IMR-90 (cell line): ENCODE data around the gene CCNDBP1. TPM values are rescaled to one million over a fixed set of nuclear protein-coding genes. Genes with fewer than 3 reads are reported as not detected.

Experiments used
- ATAC-seq: fragments of 200-7000 bp; cut with Tn5 transposase; 2 replicates; pipeline ENCODE4 v1.9.1; 2020; ENCODE audit warnings: low read depth, mild to moderate bottlenecking, moderate library complexity
- BruUV-seq: library from RNA; stranded (reverse); fragments of 400-500 nt; replicated peaks from 2 replicates; lab custom pipeline; 2021; lab: Mats Ljungman, UMichigan
- CTCF ChIA-PET: fragments of 300-600 bp; formaldehyde crosslinking; extraction: SDS; loops from one replicate; lab custom pipeline; 2021; ENCODE audit warnings: antibody characterized with exemption; lab: Yijun Ruan, JAX
- POLR2A ChIA-PET: fragments of 300-600 bp; sonication (Branson Sonifier 250); formaldehyde crosslinking; loops from one replicate; lab custom pipeline; 2022; ENCODE audit warnings: antibody characterized with exemption; ENCODE audit not compliant: unreplicated experiment; lab: Charles Lee
- DNase-seq: peaks from one replicate; pipeline ENCODE4 v3.0.0; 2013
- H2AFZ ChIP-seq: replicated peaks from 2 replicates; pipeline ENCODE3; 2013; ENCODE audit warnings: low read length, mild to moderate bottlenecking; ENCODE audit not compliant: poor library complexity
- H2AK5ac ChIP-seq: 2 replicates; pipeline ENCODE4 v1.6.1; 2013; ENCODE audit warnings: low read depth, low read length, inconsistent platforms
- H2AK9ac ChIP-seq: replicated peaks from 2 replicates; pipeline ENCODE3; 2013; ENCODE audit warnings: mild to moderate bottlenecking, low read depth, low read length, moderate library complexity; ENCODE audit not compliant: poor library complexity
- H2BK120ac ChIP-seq: 2 replicates; pipeline ENCODE4 v1.6.1; 2013; ENCODE audit warnings: low read depth, low read length, inconsistent platforms
- H2BK15ac ChIP-seq: 3 replicates; pipeline ENCODE4 v1.6.1; 2013; ENCODE audit warnings: low read depth, low read length, inconsistent platforms
- H2BK20ac ChIP-seq: 2 replicates; pipeline ENCODE4 v1.6.1; 2013; ENCODE audit warnings: low read depth, mild to moderate bottlenecking, inconsistent platforms, low read length, moderate library complexity
- H2BK5ac ChIP-seq: 2 replicates; pipeline ENCODE4 v1.6.1; 2013; ENCODE audit warnings: mild to moderate bottlenecking, low read depth, low read length, inconsistent platforms; ENCODE audit not compliant: poor library complexity, severe bottlenecking
- H3K14ac ChIP-seq: replicated peaks from 2 replicates; pipeline ENCODE4 v1.6.1; 2013; ENCODE audit warnings: low read depth, low read length, inconsistent platforms
- H3K18ac ChIP-seq: 2 replicates; pipeline ENCODE4 v1.6.1; 2013; ENCODE audit warnings: low read depth, low read length, control low read depth
- H3K23ac ChIP-seq: 2 replicates; pipeline ENCODE4 v1.6.1; 2013; ENCODE audit warnings: low read depth, low read length, inconsistent platforms
- H3K27ac ChIP-seq: 2 replicates; pipeline ENCODE4 v1.5.1; 2013; ENCODE audit warnings: mild to moderate bottlenecking, control low read depth, low read length; ENCODE audit not compliant: insufficient read depth
- H3K27me3 ChIP-seq: 2 replicates; pipeline ENCODE4 v1.6.1; 2013; ENCODE audit warnings: low read length; ENCODE audit not compliant: control insufficient read depth, insufficient read depth
- H3K36me3 ChIP-seq: 2 replicates; pipeline ENCODE4 v1.6.1; 2013; ENCODE audit warnings: low read length, mixed read lengths; ENCODE audit not compliant: control insufficient read depth, insufficient read depth
- H3K4ac ChIP-seq: 2 replicates; pipeline ENCODE4 v1.6.1; 2013; ENCODE audit warnings: low read depth, low read length, inconsistent platforms
- H3K4me1 ChIP-seq: 2 replicates; pipeline ENCODE4 v1.6.1; 2013; ENCODE audit warnings: low read length, mixed read lengths; ENCODE audit not compliant: control insufficient read depth, insufficient read depth
- H3K4me2 ChIP-seq: 2 replicates; pipeline ENCODE4 v1.6.1; 2013; ENCODE audit warnings: low read depth, mild to moderate bottlenecking, control low read depth, low read length, moderate library complexity
- H3K4me3 ChIP-seq: 2 replicates; pipeline ENCODE4 v1.5.1; 2013; ENCODE audit warnings: low read depth, mild to moderate bottlenecking, control low read depth, low read length, moderate library complexity; ENCODE audit not compliant: insufficient read depth
- H3K56ac ChIP-seq: 2 replicates; pipeline ENCODE4 v1.6.1; 2013; ENCODE audit warnings: low read length, inconsistent platforms; ENCODE audit not compliant: insufficient read depth; ENCODE audit errors: extremely low read depth
- H3K79me1 ChIP-seq, 2 experiments: 2 replicates each; pipeline ENCODE4 v1.6.1; 2013; ENCODE audit warnings: low read length in 2 of 2, inconsistent platforms in 1 of 2, low read depth in 1 of 2
- H3K9ac ChIP-seq: 2 replicates; pipeline ENCODE4 v1.6.1; 2013; ENCODE audit warnings: low read depth, low read length, control low read depth
- H3K9me1 ChIP-seq: 2 replicates; pipeline ENCODE4 v1.6.1; 2013; ENCODE audit warnings: low read length, inconsistent platforms; ENCODE audit not compliant: insufficient read depth
- H3K9me3 ChIP-seq: 2 replicates; pipeline ENCODE4 v1.6.1; 2013; ENCODE audit warnings: low read length; ENCODE audit not compliant: control insufficient read depth, insufficient read depth
- H4K20me1 ChIP-seq: 2 replicates; pipeline ENCODE4 v1.6.1; 2013; ENCODE audit warnings: low read length, inconsistent platforms; ENCODE audit not compliant: insufficient read depth
- H4K5ac ChIP-seq: 2 replicates; pipeline ENCODE4 v1.6.1; 2013; ENCODE audit warnings: mild to moderate bottlenecking, low read depth, low read length, control low read depth
- H4K8ac ChIP-seq, 2 experiments: 2 replicates each; pipeline ENCODE4 v1.6.1; 2013; ENCODE audit warnings: low read depth in 2 of 2, low read length in 2 of 2, control low read depth in 1 of 2, inconsistent platforms in 1 of 2
- H4K91ac ChIP-seq: 2 replicates; pipeline ENCODE4 v1.6.1; 2013; ENCODE audit warnings: low read depth, low read length, inconsistent platforms; ENCODE audit not compliant: insufficient read depth
- BHLHE40 ChIP-seq: fragments of 150-350 bp; IDR thresholded peaks from 2 replicates; pipeline ENCODE4 v1.6.1; 2016; ENCODE audit warnings: mild to moderate bottlenecking, low read depth, low read length
- CEBPB ChIP-seq: IDR thresholded peaks from 2 replicates; pipeline ENCODE4 v1.6.1; 2012; ENCODE audit warnings: low read depth, low read length, improper control_type of control experiment
- MXI1 ChIP-seq: IDR thresholded peaks from 2 replicates; pipeline ENCODE4 v1.6.1; 2012; ENCODE audit warnings: low read depth, mild to moderate bottlenecking, low read length, moderate library complexity, borderline replicate concordance
- NFE2L2 ChIP-seq: fragments of 150-350 bp; IDR thresholded peaks from 2 replicates; pipeline ENCODE4 v1.6.1; 2016; ENCODE audit warnings: low read depth, mild to moderate bottlenecking, low read length
- POLR2A ChIP-seq: IDR thresholded peaks from 2 replicates; pipeline ENCODE4 v1.6.1; 2012; ENCODE audit warnings: mild to moderate bottlenecking, low read depth, low read length
- RCOR1 ChIP-seq: IDR thresholded peaks from 2 replicates; pipeline ENCODE4 v1.6.1; 2012; ENCODE audit warnings: mild to moderate bottlenecking, low read length, improper control_type of control experiment; ENCODE audit not compliant: insufficient replicate concordance
- RFX5 ChIP-seq: IDR thresholded peaks from 2 replicates; pipeline ENCODE4 v1.8.0; 2012; ENCODE audit warnings: low read depth, mild to moderate bottlenecking, low read length, moderate library complexity
- SMC3 ChIP-seq: fragments of 150-350 bp; IDR thresholded peaks from 2 replicates; pipeline ENCODE4 v1.6.1; 2016; ENCODE audit warnings: low read depth, mild to moderate bottlenecking, antibody characterized with exemption, low read length, moderate library complexity
- WGBS, 2 experiments: methylation state at CpG; one replicate each; pipeline versions ENCODE4 v1.1.5 to v1.1.7; 2013; ENCODE audit warnings: missing lambda C conversion rate in 2 of 2; ENCODE audit not compliant: insufficient read length in 1 of 2; ENCODE audit errors: extremely low coverage in 2 of 2; 5-methylcytosine and 5-hydroxymethylcytosine counted together
- dilution Hi-C: fragments of 300-500 bp; cut with HindIII; formaldehyde crosslinking; loops from one replicate; pipeline ENCODE4 v1.14.3; 2018; ENCODE audit warnings: low sequenced_read_pairs; ENCODE audit not compliant: unreplicated experiment
- in situ Hi-C: fragments of 300-500 bp; cut with MboI; formaldehyde crosslinking; loops from 3 replicates; pipeline ENCODE4 v1.14.3; 2019; ENCODE audit warnings: low sequenced_read_pairs, inconsistent platforms, mixed read lengths
- intact Hi-C: fragments of 100-400 bp; cut with micrococcal nuclease; formaldehyde crosslinking; loops from 2 replicates; pipeline ENCODE4 v1.10.0; 2022
- polyA plus RNA-seq, 3 experiments: library from polyadenylated mRNA; depleted of rRNA; stranded (reverse); fragments of >200 nt; gene quantifications; 2 replicates each; pipeline ENCODE4 v1.2.3, GENCODE V29; 2012; ENCODE audit warnings: low replicate concordance in 1 of 3
- total RNA-seq: library from RNA; depleted of rRNA; stranded (reverse); fragments of >200 nt; gene quantifications from 2 replicates; pipeline ENCODE4 v1.2.3, GENCODE V29; 2012
- TF ChIP-seq, protein P1 (sequence below): conservative IDR thresholded peaks from 2 replicates; pipeline ENCODE4 v1.5.1; 2012; ENCODE audit warnings: mild to moderate bottlenecking, low read depth, low read length, improper control_type of control experiment

Gene CCNDBP1
- total and polyA plus RNA-seq, 2 of the 4 experiments (the other 2 are of a cell fraction), result 34.9 to 40.3 TPM

DNA sequence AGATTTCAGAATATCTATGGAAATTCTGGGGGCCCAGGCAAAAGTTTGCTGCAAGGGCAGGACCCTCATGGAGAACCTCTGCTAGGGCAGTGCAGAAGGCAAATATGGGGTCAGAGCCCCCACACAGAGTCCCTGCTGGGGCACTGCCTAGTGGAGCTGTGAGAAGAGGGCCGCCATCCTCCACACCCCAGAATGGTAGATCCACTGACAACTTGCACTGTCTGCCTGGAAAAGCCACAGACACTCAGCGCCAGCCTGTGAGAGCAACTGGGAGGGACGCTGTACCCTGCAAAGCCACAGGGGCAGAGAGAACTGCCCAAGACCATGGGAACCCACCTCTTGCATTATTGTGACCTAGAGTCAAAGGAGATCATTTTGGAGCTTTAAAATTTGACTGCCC is 13.8 kb downstream of the CCNDBP1 start:
- intact Hi-C loops (no loop called here), in situ Hi-C loops (no loop called here), dilution Hi-C loops (no loop called here)
- BruUV-seq, result no TSS peak
- H3K4me3 ChIP-seq, result no peak overlapping the region
- no CpG with 5 or more reads among the region's 3 CpGs for WGBS, 2 experiments
- no peak overlapping the region for H2BK5ac ChIP-seq
- H2AFZ ChIP-seq, result no peak overlapping the region
- peaks cover 12% of the 10 kb centered on the region for H3K36me3 ChIP-seq
- H3K4me2 ChIP-seq, result no peak overlapping the region
- peaks cover 5% of the 10 kb centered on the region for H3K4me1 ChIP-seq
- H3K27me3 ChIP-seq, result peaks cover 12% of the 10 kb centered on the region
- CTCF ChIA-PET, result no interaction called here
- no peak overlapping the region for H3K14ac ChIP-seq
- no peak overlapping the region for H2AK5ac ChIP-seq
- H3K79me1 ChIP-seq, result no peaks in the 10 kb centered on the region
- H2BK20ac ChIP-seq, result no peak overlapping the region
- H3K56ac ChIP-seq, result no peak overlapping the region
- DNase-seq (no peak), ATAC-seq (no peak)
- H2BK15ac ChIP-seq, result no peak overlapping the region
- no peaks in the 10 kb centered on the region for H4K20me1 ChIP-seq
- H4K91ac ChIP-seq, result no peak overlapping the region
- TF ChIP-seq RCOR1, result no peak
- TF ChIP-seq CEBPB, result no peak
- TF ChIP-seq SMC3, result no peak
- TF ChIP-seq BHLHE40, result no peak
- TF ChIP-seq MXI1, result no peak
- TF ChIP-seq RFX5, result no peak
- no peak for TF ChIP-seq POLR2A
- TF ChIP-seq NFE2L2, result no peak
- TF ChIP-seq, protein P1, sequence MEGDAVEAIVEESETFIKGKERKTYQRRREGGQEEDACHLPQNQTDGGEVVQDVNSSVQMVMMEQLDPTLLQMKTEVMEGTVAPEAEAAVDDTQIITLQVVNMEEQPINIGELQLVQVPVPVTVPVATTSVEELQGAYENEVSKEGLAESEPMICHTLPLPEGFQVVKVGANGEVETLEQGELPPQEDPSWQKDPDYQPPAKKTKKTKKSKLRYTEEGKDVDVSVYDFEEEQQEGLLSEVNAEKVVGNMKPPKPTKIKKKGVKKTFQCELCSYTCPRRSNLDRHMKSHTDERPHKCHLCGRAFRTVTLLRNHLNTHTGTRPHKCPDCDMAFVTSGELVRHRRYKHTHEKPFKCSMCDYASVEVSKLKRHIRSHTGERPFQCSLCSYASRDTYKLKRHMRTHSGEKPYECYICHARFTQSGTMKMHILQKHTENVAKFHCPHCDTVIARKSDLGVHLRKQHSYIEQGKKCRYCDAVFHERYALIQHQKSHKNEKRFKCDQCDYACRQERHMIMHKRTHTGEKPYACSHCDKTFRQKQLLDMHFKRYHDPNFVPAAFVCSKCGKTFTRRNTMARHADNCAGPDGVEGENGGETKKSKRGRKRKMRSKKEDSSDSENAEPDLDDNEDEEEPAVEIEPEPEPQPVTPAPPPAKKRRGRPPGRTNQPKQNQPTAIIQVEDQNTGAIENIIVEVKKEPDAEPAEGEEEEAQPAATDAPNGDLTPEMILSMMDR, result no peak
- H4K5ac ChIP-seq, result no peak overlapping the region
- POLR2A ChIA-PET, result no interaction called here
- no peak overlapping the region for H2BK120ac ChIP-seq
- no peak overlapping the region for H4K8ac ChIP-seq
- no peak overlapping the region for H3K9ac ChIP-seq
- H3K23ac ChIP-seq, result no peak overlapping the region
- no peak overlapping the region for H2AK9ac ChIP-seq
- H3K18ac ChIP-seq, result no peak overlapping the region
- no peak overlapping the region for H3K4ac ChIP-seq
- H3K27ac ChIP-seq, result no peak overlapping the region
- no peaks in the 10 kb centered on the region for H3K9me1 ChIP-seq
- peaks cover 2% of the 10 kb centered on the region; the same call in 1 of the 2 replicates for H3K9me3 ChIP-seq
